Inferior parietal cortex (tissue), 1 donor: ENCODE measurements around the gene CD72.
"Not testable (repeated sequence)": the region's sequence is repeated elsewhere in the genome, so short reads cannot be mapped to it uniquely, and the experiment has no call there.

Source experiments
- DNase-seq: peaks from one replicate; pipeline ENCODE4 v3.0.0-alpha.2; 2016; ENCODE audit errors: extremely low spot score

The CD72 gene

GRCh38 chr9:35616681-35617459, 1.3 kb downstream of the CD72 start:
- no peak for DNase-seq

GRCh38 chr9:35615981-35616680, 2.1 kb downstream of the CD72 start:
- DNase-seq, result no peak

- DNase-seq, result no peak
Measured at GRCh38 chr9:35612843-35613242, 5.4 kb downstream of the CD72 start.

- DNase-seq, result not testable (repeated sequence)
Measured at GRCh38 chr9:35612066-35612465, 6.1 kb downstream of the CD72 start.

- peak; percentile 48 for DNase-seq
Measured at GRCh38 chr9:35611230-35611797, 6.9 kb downstream of the CD72 start.

- DNase-seq, result no peak
Measured at GRCh38 chr9:35609820-35610163, 8.4 kb downstream of the CD72 start.

GRCh38 chr9:35609001-35609819, 9.0 kb downstream of the CD72 start:
- no peak for DNase-seq

- DNase-seq, result no peak
Measured at GRCh38 chr9:35608221-35608620, 10.0 kb downstream of the CD72 start.

- no peak for DNase-seq
Measured at GRCh38 chr9:35606726-35607125, 11.5 kb downstream of the CD72 start.

- DNase-seq, result no peak
Measured at GRCh38 chr9:35606138-35606504, 12.1 kb downstream of the CD72 start.

GRCh38 chr9:35605351-35606137, 12.7 kb downstream of the CD72 start:
- no peak for DNase-seq

GRCh38 chr9:35604578-35605350, 13.4 kb downstream of the CD72 start, which contains the start of gene TESK1:
Gene TESK1, plus strand, starts transcription at chr9:35605262. Its CDS starts 358 bp downstream, at chr9:35605620.
- DNase-seq, result peak; percentile 56

GRCh38 chr9:35603986-35604577, 14.1 kb downstream of the CD72 start:
- DNase-seq, result peak; percentile 99

- no peak for DNase-seq
Measured at GRCh38 chr9:35603506-35603985, 14.7 kb downstream of the CD72 start.

GRCh38 chr9:35599763-35600604, 18.2 kb downstream of the CD72 start:
- DNase-seq, result no peak

GRCh38 chr9:35598866-35599590, 19.2 kb downstream of the CD72 start:
- DNase-seq, result no peak

- not testable (repeated sequence) for DNase-seq
Measured at GRCh38 chr9:35596907-35597306, 21.3 kb downstream of the CD72 start.

GRCh38 chr9:35594471-35594870, 23.7 kb downstream of the CD72 start:
- DNase-seq, result no peak
